ENCODE measurements around the gene NRAP. TPM values are rescaled to one million over a fixed set of nuclear protein-coding genes. Genes with fewer than 3 reads are reported as not detected.

NRAP gene
- total and polyA plus RNA-seq, 2 of the 4 experiments (the other 2 are of a cell fraction) = not detected

DNA sequence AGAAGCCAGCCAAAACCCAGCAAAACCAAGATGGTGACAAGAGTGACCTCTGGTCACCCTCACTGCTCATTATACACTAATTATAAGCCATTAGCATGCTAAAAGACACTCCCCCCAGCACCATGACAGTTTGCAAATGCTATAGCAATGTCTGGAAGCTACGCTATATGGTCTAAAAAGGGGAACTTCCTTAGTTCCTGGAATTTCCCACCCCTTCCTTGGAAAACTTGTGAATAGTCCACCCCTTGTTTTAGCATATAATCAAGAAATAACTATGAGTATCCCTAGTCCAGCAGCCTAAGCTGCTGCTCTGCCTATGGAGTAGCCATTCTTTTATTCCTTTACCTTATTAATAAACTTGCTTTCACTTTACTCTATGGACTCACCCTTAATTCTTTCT lies 31.9 kb upstream of the NRAP start:
- Histone ChIP-seq H4K5ac (ENCODE audit: low read depth, low read length) (no peak overlapping the region), H3K4me2 (ENCODE audit: low read depth, low read length) (no peak overlapping the region), H2AK5ac (ENCODE audit: low read depth, low read length) (no peak overlapping the region), H3K9me3 (ENCODE audit: control insufficient read depth, insufficient read depth, low read length) (peaks cover 6% of the 10 kb centered on the region), H2AFZ (replicated peaks; ENCODE audit: low read length, poor library complexity) (no peak overlapping the region), H3K23ac (ENCODE audit: low read depth, low read length) (no peak overlapping the region), H3K27me3 (ENCODE audit: control insufficient read depth, insufficient read depth, low read length) (no peaks in the 10 kb centered on the region), H2BK120ac (ENCODE audit: low read depth, low read length) (no peak overlapping the region), H3K4ac (ENCODE audit: low read depth, low read length) (no peak overlapping the region), H3K36me3 (ENCODE audit: control insufficient read depth, insufficient read depth, low read length) (peaks cover 20% of the 10 kb centered on the region), H3K9me1 (ENCODE audit: insufficient read depth, low read length) (peaks cover 2% of the 10 kb centered on the region; the same call in 1 of the 2 replicates), H2AK9ac (replicated peaks; ENCODE audit: low read depth, low read length, poor library complexity) (no peak overlapping the region), H3K4me3 (ENCODE audit: insufficient read depth, low read depth, low read length) (no peak overlapping the region), H3K27ac (ENCODE audit: insufficient read depth, low read length) (no peak overlapping the region), H4K91ac (ENCODE audit: insufficient read depth, low read depth, low read length) (no peak overlapping the region), H2BK5ac (ENCODE audit: low read depth, low read length, poor library complexity, severe bottlenecking) (no peak overlapping the region), H2BK15ac (ENCODE audit: low read depth, low read length) (no peak overlapping the region), H3K4me1 (ENCODE audit: control insufficient read depth, insufficient read depth, low read length) (no peaks in the 10 kb centered on the region), H4K20me1 (ENCODE audit: insufficient read depth, low read length) (peaks cover 10% of the 10 kb centered on the region), H2BK20ac (ENCODE audit: low read depth, low read length) (no peak overlapping the region), H3K79me1 (ENCODE audit: low read depth in 1 of 2, low read length in 2 of 2) (peaks cover 23 to 34% of the 10 kb centered on the region in 2 experiments), H3K56ac (ENCODE audit: extremely low read depth, insufficient read depth, low read length) (no peak overlapping the region), H3K9ac (ENCODE audit: low read depth, low read length) (no peak overlapping the region), H4K8ac (ENCODE audit: low read depth in 2 of 2, low read length in 2 of 2) (no peak overlapping the region), H3K14ac (replicated peaks; ENCODE audit: low read depth, low read length) (no peak overlapping the region), H3K18ac (ENCODE audit: low read depth, low read length) (no peak overlapping the region)
- TF ChIP-seq MXI1 (IDR thresholded peaks at IDR 0.05; ENCODE audit: borderline replicate concordance, low read depth, low read length) = no peak
- TF ChIP-seq CHD1 (IDR thresholded peaks at IDR 0.05; ENCODE audit: low read depth, low read length) = no peak
- TF ChIP-seq POLR2A (IDR thresholded peaks at IDR 0.05; ENCODE audit: low read depth, low read length) = no peak
- POLR2A ChIA-PET (ENCODE audit: unreplicated experiment) = no interaction called here
- intact Hi-C loops (cut with micrococcal nuclease) (no loop called here), dilution Hi-C loops (cut with HindIII; ENCODE audit: low sequenced_read_pairs, unreplicated experiment) (no loop called here), in situ Hi-C loops (cut with MboI; ENCODE audit: low sequenced_read_pairs) (no loop called here)
- no peak for DNase-seq
- CTCF ChIA-PET = no interaction called here
- no CpG with 5 or more reads among the region's 1 CpG for WGBS, 2 experiments (ENCODE audit: extremely low coverage in 2 of 2, insufficient read length in 1 of 2)
- BruUV-seq (replicated peaks) = no TSS peak
- ATAC-seq (ENCODE audit: low read depth) = no peak
